ENCODE results near the gene HPGD.
"Not testable (repeated sequence)": the region's sequence is repeated elsewhere in the genome, so short reads cannot be mapped to it uniquely, and the experiment has no call there.

The HPGD gene

GRCh38 chr4:174495626-174496025 is 26.7 kb downstream of the HPGD start:
- TF ChIP-seq PAX5 (IDR thresholded peaks at IDR 0.05; ENCODE audit: insufficient read depth, low read length, severe bottlenecking) (no peak), POU2F2 (IDR thresholded peaks at IDR 0.05; ENCODE audit: low read depth, low read length) (no peak), POLR2A (IDR thresholded peaks at IDR 0.05; ENCODE audit: low read depth, low read length) (no peak), POLR2AphosphoS5 (IDR thresholded peaks at IDR 0.05; ENCODE audit: low read depth, low read length) (no peak), SPI1 (IDR thresholded peaks at IDR 0.05; ENCODE audit: low read depth, low read length) (no peak), TAF1 (IDR thresholded peaks at IDR 0.05; ENCODE audit: low read depth, low read length) (no peak)
- DNase-seq (ENCODE audit: insufficient read length, low spot score) (no peak), FAIRE-seq (no peak)

DNA sequence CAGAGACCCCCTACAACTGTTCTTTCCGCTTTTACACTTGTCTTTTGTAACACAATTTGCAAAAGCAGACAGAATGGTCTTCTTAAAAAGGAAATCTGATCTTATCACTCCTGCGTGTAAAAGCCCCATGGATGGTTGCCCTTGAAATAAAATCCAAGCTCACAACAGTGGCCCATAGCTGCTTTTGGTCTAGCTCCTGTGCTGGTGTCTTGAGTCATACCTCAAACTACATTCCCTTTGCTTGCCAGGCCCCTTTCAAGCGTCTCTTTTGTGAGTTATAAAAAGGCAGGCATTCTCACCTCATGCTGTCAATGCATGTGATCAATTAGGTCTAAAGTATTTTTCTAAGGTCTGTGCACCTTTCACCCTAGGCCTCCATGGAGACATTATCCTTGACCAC is 27.6 kb downstream of the HPGD start:
- no peak for FAIRE-seq
- no peak for TF ChIP-seq POU2F2 (IDR thresholded peaks at IDR 0.05; ENCODE audit: low read depth, low read length)
- no peak for TF ChIP-seq POLR2A (IDR thresholded peaks at IDR 0.05; ENCODE audit: low read depth, low read length)
- TF ChIP-seq SPI1 (IDR thresholded peaks at IDR 0.05; ENCODE audit: low read depth, low read length): no peak
- no peak for TF ChIP-seq PAX5 (IDR thresholded peaks at IDR 0.05; ENCODE audit: insufficient read depth, low read length, severe bottlenecking)
- TF ChIP-seq POLR2AphosphoS5 (IDR thresholded peaks at IDR 0.05; ENCODE audit: low read depth, low read length): no peak
- no peak for TF ChIP-seq TAF1 (IDR thresholded peaks at IDR 0.05; ENCODE audit: low read depth, low read length)
- no peak for DNase-seq (ENCODE audit: insufficient read length, low spot score)

GRCh38 chr4:174494146-174494545 is 28.1 kb downstream of the HPGD start:
- FAIRE-seq (no peak), DNase-seq (ENCODE audit: insufficient read length, low spot score) (no peak)
- no peak for TF ChIP-seq POLR2A (IDR thresholded peaks at IDR 0.05; ENCODE audit: low read depth, low read length)
- TF ChIP-seq POLR2AphosphoS5 (IDR thresholded peaks at IDR 0.05; ENCODE audit: low read depth, low read length): no peak
- no peak for TF ChIP-seq TAF1 (IDR thresholded peaks at IDR 0.05; ENCODE audit: low read depth, low read length)
- no peak for TF ChIP-seq SPI1 (IDR thresholded peaks at IDR 0.05; ENCODE audit: low read depth, low read length)
- no peak for TF ChIP-seq POU2F2 (IDR thresholded peaks at IDR 0.05; ENCODE audit: low read depth, low read length)
- no peak for TF ChIP-seq PAX5 (IDR thresholded peaks at IDR 0.05; ENCODE audit: insufficient read depth, low read length, severe bottlenecking)

DNA sequence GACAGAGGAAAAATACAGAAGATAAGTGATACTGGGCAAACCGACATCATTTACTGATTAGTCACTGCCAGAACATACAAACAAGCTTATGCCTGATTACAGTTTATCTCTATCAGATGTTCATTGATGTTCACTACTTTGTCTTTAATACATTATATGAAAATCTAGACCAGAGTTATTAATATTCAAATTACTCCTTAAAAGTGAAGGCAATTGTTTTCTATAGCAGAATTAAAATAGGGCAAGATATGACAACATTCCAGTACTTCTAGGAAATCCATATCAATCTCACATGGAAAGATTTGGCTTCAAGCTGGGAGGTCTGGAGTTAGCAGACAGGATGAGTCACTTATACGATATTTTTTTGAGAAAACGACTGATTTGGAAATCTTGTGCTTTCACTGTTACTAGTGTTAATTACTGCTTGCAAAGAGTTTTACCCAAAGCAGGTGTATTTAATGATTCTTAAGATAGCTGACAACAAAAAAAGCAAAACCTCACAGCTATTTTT is 31.8 kb downstream of the HPGD start:
- TF ChIP-seq TAF1 (IDR thresholded peaks at IDR 0.05; ENCODE audit: low read depth, low read length) (no peak), PAX5 (IDR thresholded peaks at IDR 0.05; ENCODE audit: insufficient read depth, low read length, severe bottlenecking) (no peak), SPI1 (IDR thresholded peaks at IDR 0.05; ENCODE audit: low read depth, low read length) (no peak), POU2F2 (IDR thresholded peaks at IDR 0.05; ENCODE audit: low read depth, low read length) (no peak), POLR2AphosphoS5 (IDR thresholded peaks at IDR 0.05; ENCODE audit: low read depth, low read length) (no peak), POLR2A (IDR thresholded peaks at IDR 0.05; ENCODE audit: low read depth, low read length) (no peak)
- no peak for DNase-seq (ENCODE audit: insufficient read length, low spot score)
- no peak for FAIRE-seq

DNA sequence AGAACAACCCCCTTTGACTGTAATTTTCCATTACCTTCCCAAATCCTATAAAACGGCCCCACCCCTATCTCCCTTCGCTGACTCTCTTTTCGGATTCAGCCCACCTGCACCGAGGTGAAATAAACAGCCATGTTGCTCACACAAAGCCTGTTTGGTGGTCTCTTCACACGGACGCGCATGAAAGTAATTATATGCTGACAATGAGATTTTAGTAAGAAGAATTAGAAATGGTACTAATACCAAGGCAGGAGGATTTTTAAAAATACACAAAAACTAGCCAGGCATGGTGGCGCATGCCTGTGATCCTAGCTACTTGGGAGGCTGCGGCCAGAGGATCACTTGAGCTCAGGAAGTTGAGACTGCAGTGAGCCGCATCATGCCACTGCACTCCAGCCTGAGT is 33.9 kb downstream of the HPGD start:
- FAIRE-seq; DNase-seq (ENCODE audit: insufficient read length, low spot score): not testable (repeated sequence)

DNA sequence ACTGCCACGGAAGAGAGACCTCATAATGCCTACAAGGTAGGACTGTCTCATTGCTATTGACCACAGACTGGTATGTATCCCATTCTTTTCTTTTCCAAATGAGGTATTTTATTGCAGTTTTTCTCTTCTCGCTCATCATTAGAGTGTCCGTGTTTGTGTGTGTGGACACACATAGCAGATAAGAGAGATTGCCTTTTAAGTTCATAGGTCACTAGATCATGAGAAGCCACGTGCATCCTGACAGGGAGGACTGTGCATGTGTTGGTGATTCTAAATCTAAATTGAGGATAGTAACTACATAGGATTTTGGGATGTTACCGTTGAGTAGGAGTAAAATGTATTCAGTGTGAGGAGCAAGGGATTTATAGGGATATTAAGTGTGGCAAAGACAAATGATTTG is 37.3 kb downstream of the HPGD start:
- no peak for TF ChIP-seq POLR2A (IDR thresholded peaks at IDR 0.05; ENCODE audit: low read depth, low read length)
- DNase-seq (ENCODE audit: insufficient read length, low spot score): no peak
- FAIRE-seq: no peak

DNA sequence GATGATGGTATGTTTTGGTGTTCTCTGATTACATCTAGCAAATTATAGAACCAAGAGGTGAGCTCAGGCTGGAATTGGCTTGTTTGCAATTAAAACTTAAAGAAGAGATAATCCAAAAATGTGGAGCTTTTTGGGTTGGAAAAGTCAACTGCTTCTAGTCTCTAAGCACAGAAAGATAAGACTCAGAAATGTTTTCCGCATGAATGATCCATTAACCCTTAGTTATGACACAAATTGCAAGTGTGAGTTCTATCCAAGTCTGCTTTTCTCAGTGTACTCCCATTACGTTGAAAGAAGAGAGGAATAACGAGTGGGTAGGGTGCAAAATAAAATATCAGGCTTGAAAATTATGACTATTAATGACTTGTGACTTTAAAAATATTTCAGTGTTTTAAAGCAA is 38.5 kb downstream of the HPGD start:
- TF ChIP-seq POLR2AphosphoS5 (IDR thresholded peaks at IDR 0.05; ENCODE audit: low read depth, low read length) (no peak), PAX5 (IDR thresholded peaks at IDR 0.05; ENCODE audit: insufficient read depth, low read length, severe bottlenecking) (no peak), SPI1 (IDR thresholded peaks at IDR 0.05; ENCODE audit: low read depth, low read length) (no peak), TAF1 (IDR thresholded peaks at IDR 0.05; ENCODE audit: low read depth, low read length) (no peak), POU2F2 (IDR thresholded peaks at IDR 0.05; ENCODE audit: low read depth, low read length) (no peak), POLR2A (IDR thresholded peaks at IDR 0.05; ENCODE audit: low read depth, low read length) (no peak)
- FAIRE-seq: no peak
- no peak for DNase-seq (ENCODE audit: insufficient read length, low spot score)

DNA sequence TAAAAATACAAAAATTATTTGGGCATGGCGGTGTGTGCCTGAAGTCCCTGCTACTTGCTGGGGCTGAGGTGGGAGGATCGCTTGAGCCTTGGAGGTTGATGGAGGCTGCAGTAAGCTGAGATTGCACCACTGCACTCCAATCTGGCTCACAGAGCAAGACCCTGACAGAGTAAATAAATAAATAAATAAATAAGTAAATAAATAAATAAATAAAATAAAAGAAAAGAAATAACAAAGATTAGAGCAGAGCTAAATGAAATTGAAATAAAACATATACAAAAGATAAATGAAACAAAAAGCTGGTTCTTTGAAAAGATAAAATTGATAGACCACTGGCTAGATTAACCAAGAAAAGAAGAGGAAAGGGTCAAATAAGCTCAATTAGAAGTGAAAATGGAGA is 43.1 kb downstream of the HPGD start:
- TF ChIP-seq SPI1 (IDR thresholded peaks at IDR 0.05; ENCODE audit: low read depth, low read length): no peak
- no peak for TF ChIP-seq POU2F2 (IDR thresholded peaks at IDR 0.05; ENCODE audit: low read depth, low read length)
- no peak for TF ChIP-seq POLR2AphosphoS5 (IDR thresholded peaks at IDR 0.05; ENCODE audit: low read depth, low read length)
- TF ChIP-seq TAF1 (IDR thresholded peaks at IDR 0.05; ENCODE audit: low read depth, low read length): no peak
- no peak for TF ChIP-seq POLR2A (IDR thresholded peaks at IDR 0.05; ENCODE audit: low read depth, low read length)
- TF ChIP-seq PAX5 (IDR thresholded peaks at IDR 0.05; ENCODE audit: insufficient read depth, low read length, severe bottlenecking): no peak
- FAIRE-seq (no peak), DNase-seq (ENCODE audit: insufficient read length, low spot score) (no peak)

DNA sequence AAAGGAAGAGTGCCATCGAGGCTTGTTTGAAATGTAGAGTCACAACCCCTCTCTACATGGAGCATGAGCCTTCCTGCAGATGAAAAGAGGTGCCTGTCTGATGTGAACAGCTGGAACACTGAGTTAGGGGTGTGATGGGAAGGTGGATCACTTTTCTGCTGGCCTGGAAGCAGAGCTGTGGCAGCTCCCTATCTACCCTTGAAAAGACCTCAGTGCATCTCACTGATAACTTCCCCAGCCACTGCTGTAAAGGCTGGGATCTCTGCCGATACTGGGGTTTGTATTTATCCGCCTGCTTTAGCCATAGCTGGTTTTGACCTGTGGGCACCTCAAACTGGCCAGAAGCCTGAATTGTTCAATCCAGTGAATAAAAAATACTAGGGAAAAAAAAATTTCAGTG is 46.8 kb downstream of the HPGD start:
- no peak for FAIRE-seq
- DNase-seq (ENCODE audit: insufficient read length, low spot score): no peak
- no peak for TF ChIP-seq SPI1 (IDR thresholded peaks at IDR 0.05; ENCODE audit: low read depth, low read length)
- TF ChIP-seq PAX5 (IDR thresholded peaks at IDR 0.05; ENCODE audit: insufficient read depth, low read length, severe bottlenecking): no peak
- TF ChIP-seq TAF1 (IDR thresholded peaks at IDR 0.05; ENCODE audit: low read depth, low read length): no peak
- TF ChIP-seq POLR2AphosphoS5 (IDR thresholded peaks at IDR 0.05; ENCODE audit: low read depth, low read length): no peak
- no peak for TF ChIP-seq POLR2A (IDR thresholded peaks at IDR 0.05; ENCODE audit: low read depth, low read length)
- no peak for TF ChIP-seq POU2F2 (IDR thresholded peaks at IDR 0.05; ENCODE audit: low read depth, low read length)

DNA sequence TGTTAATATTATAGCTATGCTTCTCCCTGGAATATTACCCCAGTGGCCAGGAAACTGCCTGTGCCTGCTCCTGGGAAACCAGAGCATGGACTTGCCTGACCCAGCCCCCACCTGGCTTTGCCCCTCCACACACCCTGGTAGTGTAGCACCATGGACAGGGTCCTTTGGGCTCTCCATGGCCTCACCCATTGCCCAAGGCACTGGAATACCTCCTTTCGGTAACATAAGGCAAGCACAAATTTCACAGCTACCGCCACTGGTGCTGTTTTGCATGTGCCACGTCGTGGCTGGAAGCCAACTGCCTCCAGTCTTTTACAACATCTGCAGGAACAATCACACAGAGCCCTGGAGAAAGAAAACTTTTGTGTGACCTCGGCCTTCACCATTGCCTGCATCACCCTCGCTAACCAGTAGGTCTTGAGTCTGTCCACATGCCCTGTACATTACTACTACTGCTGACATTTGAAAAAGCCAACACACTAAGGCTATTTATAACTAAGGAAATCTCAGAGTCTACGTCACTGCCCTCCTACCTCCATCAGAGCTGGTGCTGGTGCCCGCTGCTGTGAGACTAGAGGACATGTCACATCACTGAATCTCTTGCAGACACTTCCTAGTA is 47.7 kb downstream of the HPGD start:
- no peak for FAIRE-seq
- TF ChIP-seq POLR2A (IDR thresholded peaks at IDR 0.05; ENCODE audit: low read depth, low read length) (no peak), SPI1 (IDR thresholded peaks at IDR 0.05; ENCODE audit: low read depth, low read length) (no peak), TAF1 (IDR thresholded peaks at IDR 0.05; ENCODE audit: low read depth, low read length) (no peak), PAX5 (IDR thresholded peaks at IDR 0.05; ENCODE audit: insufficient read depth, low read length, severe bottlenecking) (no peak)
- no peak for DNase-seq (ENCODE audit: insufficient read length, low spot score)
